IPS DF 4.7 (cell line): ENCODE measurements around the gene SFRP4.

Source experiments
- DNase-seq: peaks from one replicate; pipeline ENCODE4 v3.0.0-alpha.2; 2013; ENCODE audit warnings: low spot score; ENCODE audit errors: extremely low read depth

Gene SFRP4

DNA sequence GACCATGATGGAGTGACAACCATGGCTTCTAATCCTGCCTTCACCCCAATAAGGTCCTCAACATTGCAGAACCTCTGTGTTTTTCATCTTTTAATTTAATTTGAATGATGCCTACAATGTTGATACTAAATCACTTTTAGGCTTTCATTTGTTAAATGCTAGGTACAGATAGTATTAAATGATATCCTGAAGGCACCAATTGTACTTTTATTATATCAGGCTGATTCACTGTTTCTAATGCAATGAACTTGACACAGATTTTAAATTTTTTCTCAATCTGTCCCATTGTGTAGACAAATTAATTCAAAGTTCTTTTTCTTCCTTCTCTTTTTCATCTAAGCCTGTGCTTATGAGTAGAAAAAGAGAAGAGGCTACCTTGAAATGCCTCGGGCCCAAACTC is 9.0 kb upstream of the SFRP4 start:
- no peak for DNase-seq

DNA sequence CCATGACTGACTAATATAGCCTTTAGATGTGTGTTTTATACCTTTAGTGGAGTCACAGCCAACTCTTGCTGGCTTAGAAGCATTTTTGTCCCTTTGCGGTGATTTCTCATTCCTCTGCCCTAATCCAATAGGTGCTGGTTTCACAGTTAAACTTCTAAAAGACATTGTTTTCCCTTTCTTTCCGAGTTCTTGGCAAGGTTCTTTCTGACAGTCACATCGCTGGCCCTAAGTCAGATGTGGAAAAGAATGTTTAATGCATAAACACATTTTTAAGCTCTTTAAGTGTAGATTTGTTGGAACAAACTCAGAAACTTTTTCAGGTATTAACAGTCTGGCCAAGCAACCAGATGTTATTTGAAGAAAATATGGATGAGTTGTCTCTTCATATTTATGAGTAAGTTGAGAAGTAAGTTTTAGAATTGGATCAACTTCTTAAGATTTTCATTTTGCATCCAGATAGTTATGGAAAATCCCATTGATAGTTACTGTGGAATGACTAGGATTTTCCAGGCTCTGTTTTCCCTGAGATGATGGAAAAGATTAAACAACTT is 7.9 kb upstream of the SFRP4 start:
- no peak for DNase-seq

DNA sequence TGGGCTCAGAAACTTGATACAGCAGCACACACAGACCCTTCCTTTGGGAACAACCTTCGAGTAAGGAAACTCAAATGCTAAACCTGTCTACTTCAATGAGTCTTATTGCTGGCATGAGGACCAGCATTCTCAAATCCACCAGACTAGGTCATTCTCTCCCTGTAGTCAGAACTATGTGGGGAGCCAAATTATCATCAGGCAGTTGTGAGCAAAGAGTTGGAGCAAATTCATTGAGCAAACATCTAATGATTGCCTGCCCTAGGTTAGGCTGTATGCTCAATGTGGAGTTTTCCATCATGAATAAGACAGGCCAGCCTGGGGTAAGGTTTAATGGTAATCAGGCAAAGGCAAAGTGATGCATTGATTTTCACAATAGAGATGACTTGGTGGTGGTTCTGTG is 7.4 kb upstream of the SFRP4 start:
- no peak for DNase-seq

DNA sequence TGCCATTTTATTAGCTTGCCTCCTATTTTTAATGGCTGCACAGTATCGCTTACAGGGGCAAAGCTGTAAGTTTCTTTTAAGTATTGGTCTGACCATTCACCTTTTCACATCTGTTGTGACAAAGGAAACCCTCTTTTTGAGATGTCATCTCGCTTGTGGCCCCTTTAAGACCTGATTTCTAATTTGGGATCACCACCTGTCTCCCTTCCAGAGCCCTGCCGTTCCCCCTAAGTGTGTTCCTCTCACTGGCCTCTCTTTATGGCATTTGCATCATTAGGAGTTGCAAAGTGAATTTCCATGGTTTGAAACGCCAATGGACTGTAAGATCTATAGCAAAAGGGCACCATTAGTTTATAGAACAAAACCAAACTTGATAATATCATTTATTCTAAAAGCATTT is 5.3 kb upstream of the SFRP4 start:
- no peak for DNase-seq

DNA sequence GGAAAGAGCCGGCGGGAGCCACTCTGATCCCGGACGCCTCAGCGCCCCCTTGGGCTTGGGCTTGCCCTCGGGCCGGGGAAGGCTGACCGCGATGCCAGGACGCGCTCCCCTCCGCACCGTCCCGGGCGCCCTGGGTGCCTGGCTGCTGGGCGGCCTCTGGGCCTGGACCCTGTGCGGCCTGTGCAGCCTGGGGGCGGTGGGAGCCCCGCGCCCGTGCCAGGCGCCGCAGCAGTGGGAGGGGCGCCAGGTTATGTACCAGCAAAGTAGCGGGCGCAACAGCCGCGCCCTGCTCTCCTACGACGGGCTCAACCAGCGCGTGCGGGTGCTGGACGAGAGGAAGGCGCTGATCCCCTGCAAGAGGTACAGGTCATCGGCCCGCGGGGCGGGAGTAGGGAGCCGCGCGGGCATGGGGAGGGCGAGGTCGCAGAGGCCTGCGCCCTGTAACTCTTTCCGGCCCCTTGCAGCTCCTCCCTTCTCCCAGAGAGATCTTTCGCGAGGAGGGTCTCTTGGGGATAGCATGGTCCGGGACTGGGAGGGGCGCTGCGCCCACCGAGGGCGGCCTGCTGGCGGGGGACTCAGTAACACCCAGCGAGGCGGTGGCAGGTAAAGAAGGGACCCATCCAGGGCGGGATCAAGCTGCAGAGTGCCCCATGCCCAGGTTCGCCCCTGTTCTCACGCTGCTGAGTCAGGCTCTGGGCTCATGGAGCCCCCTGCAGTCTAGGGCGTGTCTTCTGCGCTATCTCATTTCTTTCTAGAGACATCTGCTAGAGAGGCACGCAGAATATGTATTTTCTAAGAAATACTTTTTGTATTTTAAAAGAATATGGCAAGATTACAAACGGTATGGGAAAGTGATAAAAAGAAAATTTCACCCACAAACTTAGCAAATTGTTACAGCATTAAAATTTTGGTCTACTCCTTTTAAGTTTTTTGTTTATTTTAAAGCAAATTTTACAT is 4.5 kb upstream of the SFRP4 start:
- no peak for DNase-seq

GRCh38 chr7:37920305-37920848 is 3.8 kb upstream of the SFRP4 start, which contains the start of gene EPDR1:
TSS of gene EPDR1 (plus strand) at chr7:37920640. CDS start at chr7:37920940, 300 bp downstream.
- no peak for DNase-seq

DNA sequence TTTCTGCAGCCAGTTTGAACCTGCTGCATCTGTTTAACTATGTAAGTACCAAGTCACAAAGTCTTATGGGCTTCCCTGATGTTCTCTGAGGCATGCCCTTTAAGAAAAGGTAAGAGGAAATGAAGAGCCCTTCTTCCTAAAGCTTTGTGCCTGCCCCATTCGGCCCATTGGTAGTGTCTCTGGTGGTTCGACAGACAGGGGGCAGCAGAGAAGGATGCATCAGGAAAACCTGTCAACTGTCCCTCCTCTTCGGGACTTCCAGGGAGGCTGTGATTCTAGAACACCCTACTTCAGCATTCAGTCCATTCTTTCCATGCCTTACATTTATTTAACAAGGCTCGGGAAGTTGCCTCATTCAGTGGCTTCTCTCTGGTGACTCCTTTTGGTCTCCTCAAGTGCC is 1.9 kb upstream of the SFRP4 start:
- no peak for DNase-seq

DNA sequence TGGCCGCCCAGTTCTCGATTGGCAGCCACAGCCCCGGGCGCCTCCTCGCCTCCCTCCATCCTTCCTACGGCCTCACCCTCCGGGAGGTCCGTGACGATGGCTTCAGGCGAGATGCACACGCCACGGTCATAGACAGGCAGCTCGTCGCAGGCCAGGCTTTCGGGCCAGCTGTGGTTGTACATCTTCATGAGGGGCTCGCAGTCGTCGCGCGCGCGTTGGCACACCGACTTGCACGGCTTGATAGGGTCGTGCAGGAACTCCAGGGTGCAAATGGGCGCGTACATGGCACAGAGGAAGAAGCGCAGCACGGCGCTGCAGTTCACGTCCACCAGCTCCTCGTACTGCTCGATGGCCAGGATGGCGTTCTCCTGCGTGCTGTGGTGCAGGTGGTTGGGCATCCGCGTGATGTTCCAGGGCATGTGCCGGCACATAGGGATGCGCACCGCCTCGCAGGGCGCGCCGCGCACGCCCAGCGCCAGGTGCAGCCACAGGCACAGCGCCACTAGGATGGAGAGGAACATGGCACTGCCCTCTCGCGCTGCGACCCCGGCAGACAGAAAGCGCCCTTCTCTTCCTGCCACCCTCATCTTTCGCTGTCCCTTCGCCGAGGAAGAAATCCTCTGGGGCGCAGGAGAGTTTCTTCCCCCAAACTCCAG is 472 bp downstream of the SFRP4 start:
- no peak for DNase-seq

DNA sequence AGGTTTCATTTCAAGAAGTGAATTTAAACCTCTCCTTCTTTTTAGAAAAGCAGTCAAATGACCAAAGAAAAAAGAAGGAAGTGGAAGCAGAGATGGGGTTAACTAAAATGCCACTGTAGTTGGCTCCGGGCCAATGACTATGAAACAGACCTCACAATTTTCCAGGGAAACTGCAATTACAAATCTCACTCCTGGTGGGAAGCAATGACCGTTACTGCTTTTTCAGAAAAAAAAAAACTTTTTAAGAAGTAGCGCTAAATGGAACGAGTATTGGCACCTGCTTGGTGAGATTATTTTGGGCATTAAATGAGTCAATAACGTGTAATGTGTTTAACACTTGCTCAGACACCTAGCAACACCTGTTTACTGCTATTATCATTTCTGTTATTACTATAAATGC is 1.2 kb downstream of the SFRP4 start:
- DNase-seq, result no peak

DNA sequence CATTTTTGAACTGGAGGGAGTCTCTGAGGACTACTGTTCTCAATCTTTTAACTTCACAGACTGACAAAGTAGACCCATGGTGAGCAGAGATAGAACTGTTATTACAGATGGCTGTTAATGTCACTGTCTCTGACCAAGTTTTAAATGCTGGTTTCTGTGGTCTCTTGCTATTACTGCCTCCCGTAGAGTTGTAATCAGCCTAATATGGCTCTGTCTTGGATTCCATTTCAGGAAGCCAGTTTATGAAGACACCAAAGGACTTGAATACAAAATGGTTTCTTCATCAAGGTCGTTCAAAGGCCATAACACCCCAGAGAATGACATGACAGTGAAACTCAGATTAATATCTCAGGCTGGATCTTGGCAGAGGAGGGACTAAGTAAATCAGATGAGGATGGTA is 3.9 kb downstream of the SFRP4 start:
- DNase-seq, result no peak

DNA sequence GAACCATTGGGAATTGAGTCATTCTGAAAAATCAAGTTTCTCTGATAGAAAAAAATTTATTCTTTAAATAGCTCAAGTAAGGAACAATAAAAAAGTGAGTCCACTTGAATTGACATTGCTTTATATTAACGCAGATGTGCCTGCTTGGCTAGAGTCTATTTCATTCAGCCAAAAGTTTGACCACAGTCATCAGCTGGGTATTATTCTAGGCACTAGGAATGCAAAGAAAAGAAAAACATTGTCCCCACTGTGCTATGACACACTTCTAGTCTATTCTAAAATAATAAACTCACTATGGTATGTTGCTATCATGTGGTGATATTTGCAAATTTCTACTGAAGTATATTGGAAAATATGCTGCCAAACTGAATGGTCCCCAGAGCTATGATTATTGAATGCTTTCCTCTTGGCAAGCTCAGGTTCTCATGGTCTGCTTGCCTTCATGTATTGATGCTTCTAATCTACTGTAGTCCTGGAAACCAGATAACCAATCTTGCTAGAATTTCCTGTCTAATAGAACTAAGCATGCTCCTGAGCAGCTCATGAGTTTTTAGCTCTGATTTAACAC is 8.3 kb downstream of the SFRP4 start:
- no peak for DNase-seq

- no peak for DNase-seq
Measured at GRCh38 chr7:37901890-37902524, 14.6 kb downstream of the SFRP4 start.

- DNase-seq, result no peak
Measured at GRCh38 chr7:37901236-37901827, 15.3 kb downstream of the SFRP4 start.

- no peak for DNase-seq
Measured at GRCh38 chr7:37899712-37900247, 16.8 kb downstream of the SFRP4 start.

GRCh38 chr7:37894671-37895070 is 21.9 kb downstream of the SFRP4 start:
- DNase-seq, result no peak

GRCh38 chr7:37893359-37893758 is 23.3 kb downstream of the SFRP4 start:
- no peak for DNase-seq

GRCh38 chr7:37882086-37882485 is 34.5 kb downstream of the SFRP4 start:
- DNase-seq, result no peak
